ENCODE measurements around the gene RGL1. TPM values are rescaled to one million over a fixed set of nuclear protein-coding genes. Genes with fewer than 3 reads are reported as not detected.
A peak's percentile ranks its signal among the peaks of the same experiment; 100 is the strongest.

RGL1 gene
- total RNA-seq, 1 experiment from 2014 or later: 74.0 TPM

DNA sequence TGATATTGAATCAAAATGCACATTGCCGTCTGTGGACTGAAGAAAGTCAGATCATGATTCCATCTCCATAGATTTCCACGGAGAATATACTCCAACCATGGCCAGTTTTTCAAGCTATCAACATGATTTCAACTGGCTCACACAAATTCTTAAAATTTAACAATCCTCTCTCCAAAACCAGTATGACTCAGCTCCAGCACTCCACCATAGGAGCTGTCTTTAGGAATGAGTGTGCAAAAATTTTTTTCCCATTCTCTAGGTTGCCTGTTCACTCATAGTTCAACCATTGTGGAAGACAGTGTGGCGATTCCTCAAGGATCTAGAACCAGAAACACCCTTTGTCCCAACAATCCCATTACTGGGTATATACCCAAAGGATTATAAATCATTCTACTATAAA, 40.8 kb downstream of the RGL1 start:
- ChIA-PET CTCF (no interaction called here), POLR2A (ENCODE audit: low non-redundant PET) (no interaction called here)
- H3K4me3 ChIP-seq (ENCODE audit: low read depth, low read length, poor library complexity, severe bottlenecking): no peak overlapping the region
- no peaks in the 10 kb centered on the region for H3K27me3 ChIP-seq (replicated peaks; ENCODE audit: insufficient read depth, low read depth, low read length, poor library complexity)
- TF ChIP-seq, protein P1, sequence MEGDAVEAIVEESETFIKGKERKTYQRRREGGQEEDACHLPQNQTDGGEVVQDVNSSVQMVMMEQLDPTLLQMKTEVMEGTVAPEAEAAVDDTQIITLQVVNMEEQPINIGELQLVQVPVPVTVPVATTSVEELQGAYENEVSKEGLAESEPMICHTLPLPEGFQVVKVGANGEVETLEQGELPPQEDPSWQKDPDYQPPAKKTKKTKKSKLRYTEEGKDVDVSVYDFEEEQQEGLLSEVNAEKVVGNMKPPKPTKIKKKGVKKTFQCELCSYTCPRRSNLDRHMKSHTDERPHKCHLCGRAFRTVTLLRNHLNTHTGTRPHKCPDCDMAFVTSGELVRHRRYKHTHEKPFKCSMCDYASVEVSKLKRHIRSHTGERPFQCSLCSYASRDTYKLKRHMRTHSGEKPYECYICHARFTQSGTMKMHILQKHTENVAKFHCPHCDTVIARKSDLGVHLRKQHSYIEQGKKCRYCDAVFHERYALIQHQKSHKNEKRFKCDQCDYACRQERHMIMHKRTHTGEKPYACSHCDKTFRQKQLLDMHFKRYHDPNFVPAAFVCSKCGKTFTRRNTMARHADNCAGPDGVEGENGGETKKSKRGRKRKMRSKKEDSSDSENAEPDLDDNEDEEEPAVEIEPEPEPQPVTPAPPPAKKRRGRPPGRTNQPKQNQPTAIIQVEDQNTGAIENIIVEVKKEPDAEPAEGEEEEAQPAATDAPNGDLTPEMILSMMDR (conservative IDR thresholded peaks at IDR 0.05; ENCODE audit: low read depth, low read length): no peak
- TF ChIP-seq EZH2 (IDR thresholded peaks at IDR 0.05; ENCODE audit: borderline replicate concordance, low read depth, low read length, poor library complexity, severe bottlenecking): no peak
- peaks cover 68% of the 10 kb centered on the region for H3K4me1 ChIP-seq (ENCODE audit: insufficient read depth, low read length, poor library complexity, severe bottlenecking)
- peak overlapping the region; percentile 97 for H3K27ac ChIP-seq (ENCODE audit: low read depth, low read length, poor library complexity, severe bottlenecking)
- no peaks in the 10 kb centered on the region for H3K9me3 ChIP-seq (ENCODE audit: low read depth, low read length, poor library complexity, severe bottlenecking)
- peaks cover 16% of the 10 kb centered on the region for H3K36me3 ChIP-seq (ENCODE audit: insufficient read depth, low read length, poor library complexity, severe bottlenecking)
- intact Hi-C loops (cut with micrococcal nuclease; ENCODE audit: unreplicated experiment): no loop called here
- DNase-seq (ENCODE audit: low spot score): no peak
- no TSS peak for BruUV-seq (replicated peaks)

DNA sequence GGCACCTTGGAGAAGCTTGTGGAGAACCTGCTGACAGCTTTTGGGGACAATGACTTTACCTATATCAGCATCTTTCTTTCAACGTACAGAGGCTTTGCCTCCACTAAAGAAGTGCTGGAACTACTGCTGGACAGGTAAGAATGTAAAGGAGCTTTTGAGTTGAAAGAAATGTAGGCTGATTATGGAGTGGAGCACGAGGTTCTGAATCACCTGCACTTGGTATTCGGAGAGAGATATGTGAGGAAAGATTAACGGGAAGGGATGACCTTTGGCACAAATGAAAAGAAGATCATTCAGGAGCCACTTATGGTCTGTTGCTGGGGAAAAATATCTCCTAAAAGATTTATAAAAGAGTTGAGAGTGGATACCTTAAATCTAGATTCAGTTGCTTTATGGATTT, 42.7 kb downstream of the RGL1 start:
- peaks cover 20% of the 10 kb centered on the region for H3K36me3 ChIP-seq (ENCODE audit: insufficient read depth, low read length, poor library complexity, severe bottlenecking)
- DNase-seq (ENCODE audit: low spot score): no peak
- no peaks in the 10 kb centered on the region for H3K9me3 ChIP-seq (ENCODE audit: low read depth, low read length, poor library complexity, severe bottlenecking)
- peaks cover 67% of the 10 kb centered on the region for H3K4me1 ChIP-seq (ENCODE audit: insufficient read depth, low read length, poor library complexity, severe bottlenecking)
- no peaks in the 10 kb centered on the region for H3K27me3 ChIP-seq (replicated peaks; ENCODE audit: insufficient read depth, low read depth, low read length, poor library complexity)
- H3K4me3 ChIP-seq (ENCODE audit: low read depth, low read length, poor library complexity, severe bottlenecking): no peak overlapping the region
- peak overlapping the region; percentile 37 for H3K27ac ChIP-seq (ENCODE audit: low read depth, low read length, poor library complexity, severe bottlenecking)
- intact Hi-C loops (cut with micrococcal nuclease; ENCODE audit: unreplicated experiment): no loop called here
- no TSS peak for BruUV-seq (replicated peaks)
- POLR2A ChIA-PET (ENCODE audit: low non-redundant PET): no interaction called here
- TF ChIP-seq, protein P1 (conservative IDR thresholded peaks at IDR 0.05; ENCODE audit: low read depth, low read length): no peak
- TF ChIP-seq EZH2 (IDR thresholded peaks at IDR 0.05; ENCODE audit: borderline replicate concordance, low read depth, low read length, poor library complexity, severe bottlenecking): no peak
- CTCF ChIA-PET: interaction anchor here (1.4 kb wide), 1 partner anchor 68 kb away, joined by 5 read pairs; no protein-coding TSS in a partner anchor

DNA sequence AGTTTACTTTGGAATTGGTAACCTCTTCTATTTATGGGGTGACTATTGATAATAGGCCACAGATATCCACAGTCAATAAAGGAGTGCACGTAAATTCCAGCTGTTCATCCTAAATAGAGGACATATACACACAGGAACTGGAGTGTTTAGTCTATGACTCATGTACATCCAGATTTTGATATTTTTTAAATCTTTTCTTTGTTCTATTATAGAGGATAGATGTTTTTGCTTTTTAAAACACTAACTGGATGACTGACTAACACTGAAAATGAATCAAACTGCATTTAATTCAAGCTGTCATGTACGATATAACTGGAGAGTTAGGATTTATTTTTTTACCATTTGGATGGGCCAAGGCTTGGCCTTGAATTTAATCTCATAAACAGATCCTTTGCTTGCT, 45.9 kb downstream of the RGL1 start:
- BruUV-seq (replicated peaks): no TSS peak
- intact Hi-C loops (cut with micrococcal nuclease; ENCODE audit: unreplicated experiment): no loop called here
- Histone ChIP-seq H3K4me1 (ENCODE audit: insufficient read depth, low read length, poor library complexity, severe bottlenecking) (peaks cover 59% of the 10 kb centered on the region), H3K36me3 (ENCODE audit: insufficient read depth, low read length, poor library complexity, severe bottlenecking) (peaks cover 21% of the 10 kb centered on the region), H3K4me3 (ENCODE audit: low read depth, low read length, poor library complexity, severe bottlenecking) (no peak overlapping the region), H3K27me3 (replicated peaks; ENCODE audit: insufficient read depth, low read depth, low read length, poor library complexity) (no peaks in the 10 kb centered on the region), H3K9me3 (ENCODE audit: low read depth, low read length, poor library complexity, severe bottlenecking) (no peaks in the 10 kb centered on the region), H3K27ac (ENCODE audit: low read depth, low read length, poor library complexity, severe bottlenecking) (peak overlapping the region; percentile 50)
- no peak for DNase-seq (ENCODE audit: low spot score)
- TF ChIP-seq, protein P1 (conservative IDR thresholded peaks at IDR 0.05; ENCODE audit: low read depth, low read length): no peak
- TF ChIP-seq EZH2 (IDR thresholded peaks at IDR 0.05; ENCODE audit: borderline replicate concordance, low read depth, low read length, poor library complexity, severe bottlenecking): no peak
- ChIA-PET POLR2A (ENCODE audit: low non-redundant PET) (no interaction called here), CTCF (no interaction called here)

Measured in A673 (cell line).